H7 (cell line): ENCODE results near the gene SFT2D1. TPM values are rescaled to one million over a fixed set of nuclear protein-coding genes. Genes with fewer than 3 reads are reported as not detected.

ENCODE experiments used
- DNase-seq: peaks from one replicate; pipeline ENCODE4 v3.0.0; 2012
- H3K27me3 ChIP-seq: 2 replicates; pipeline ENCODE4 v1.6.0; 2011; ENCODE audit warnings: mild to moderate bottlenecking, low read length; ENCODE audit not compliant: control insufficient read depth, insufficient read depth
- H3K36me3 ChIP-seq: replicated peaks from 2 replicates; pipeline ENCODE4 v1.5.1; 2011; ENCODE audit warnings: low read length; ENCODE audit not compliant: control insufficient read depth, insufficient read depth
- H3K4me3 ChIP-seq: 2 replicates; pipeline ENCODE4 v1.5.1; 2011; ENCODE audit warnings: low read depth, mild to moderate bottlenecking, control low read depth, low read length, moderate library complexity; ENCODE audit not compliant: insufficient read depth
- total RNA-seq: library from RNA; depleted of rRNA; stranded (reverse); fragments of >200 nt; shearing (Covaris generic); gene quantifications from 2 replicates; pipeline ENCODE4 v1.2.3, GENCODE V29; 2014

SFT2D1 gene
- total RNA-seq, 1 experiment from 2014 or later = 58.0 TPM

DNA sequence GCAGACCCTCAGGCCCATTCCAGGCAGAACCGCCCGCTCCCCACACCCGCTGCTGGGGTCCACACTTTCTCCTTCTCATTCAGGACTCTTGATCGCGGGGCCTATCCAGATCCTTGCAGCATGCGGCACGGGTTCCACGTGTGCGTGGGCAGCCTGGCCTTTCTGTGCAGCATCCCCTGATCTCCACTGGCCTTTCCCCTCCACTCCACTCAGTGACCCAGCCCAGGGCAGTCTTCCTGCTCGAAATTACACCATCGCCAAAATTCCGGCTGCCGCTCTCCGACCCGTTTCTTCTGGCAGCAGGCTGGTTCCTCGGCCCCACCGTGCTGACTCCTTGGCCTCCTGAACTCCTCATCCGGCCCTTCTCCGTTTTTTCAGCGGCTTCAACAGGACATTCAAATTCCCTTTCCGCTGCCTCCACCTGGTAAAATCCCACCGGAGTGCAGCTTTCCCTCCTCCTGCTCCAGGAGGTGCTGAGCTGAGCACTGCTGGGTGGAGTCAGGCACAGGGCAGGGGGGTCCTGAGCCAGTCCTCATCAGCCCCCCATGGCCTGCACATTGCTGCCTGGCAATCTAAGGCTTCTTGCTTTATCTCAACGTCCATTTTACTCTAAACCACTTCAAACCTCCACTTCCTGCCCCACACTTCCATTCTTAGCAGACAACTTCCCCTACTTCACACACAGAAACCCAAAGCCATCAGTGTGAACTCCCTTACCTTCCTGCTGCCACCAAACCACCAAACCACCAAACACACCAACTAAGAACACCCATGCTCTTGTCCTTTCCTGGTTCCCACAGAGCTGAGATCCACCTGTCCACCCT is 9.0 kb downstream of the SFT2D1 start:
- Histone ChIP-seq H3K27me3 (no peaks in the 10 kb centered on the region), H3K4me3 (no peak overlapping the region), H3K36me3 (peaks cover 11% of the 10 kb centered on the region)
- DNase-seq = no peak

GRCh38 chr6:166331503-166332415 is 10.6 kb downstream of the SFT2D1 start:
- DNase-seq = no peak
- no peak overlapping the region for H3K4me3 ChIP-seq
- H3K27me3 ChIP-seq = no peaks in the 10 kb centered on the region
- H3K36me3 ChIP-seq = peaks cover 4% of the 10 kb centered on the region

DNA sequence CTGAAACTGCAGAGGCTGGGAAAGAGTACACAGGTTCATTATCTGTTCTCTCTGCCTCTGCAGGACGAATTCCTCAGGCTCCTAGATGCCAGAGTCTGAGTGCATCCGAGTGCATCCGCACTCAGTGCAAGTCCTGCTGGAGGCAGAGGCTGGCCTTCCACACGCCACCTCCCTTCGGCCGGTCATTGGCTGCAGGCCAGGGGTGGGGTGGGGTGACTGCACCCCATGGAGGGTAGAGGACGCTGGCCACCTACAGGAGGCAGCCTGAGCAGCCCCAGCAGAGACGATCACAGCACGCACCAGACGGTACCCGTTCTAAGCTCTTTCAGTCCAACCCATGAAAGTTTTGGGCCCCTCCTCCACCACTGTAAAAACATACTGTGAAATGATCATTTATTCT is 11.7 kb downstream of the SFT2D1 start:
- DNase-seq = peak; percentile 95
- no peaks in the 10 kb centered on the region for H3K27me3 ChIP-seq
- H3K36me3 ChIP-seq = peaks cover 8% of the 10 kb centered on the region
- no peak overlapping the region for H3K4me3 ChIP-seq

GRCh38 chr6:166325383-166326042 is 16.8 kb downstream of the SFT2D1 start:
- Histone ChIP-seq H3K27me3 (no peaks in the 10 kb centered on the region), H3K36me3 (peaks cover 25% of the 10 kb centered on the region), H3K4me3 (no peak overlapping the region)
- DNase-seq = no peak

- no peak overlapping the region for H3K4me3 ChIP-seq
- no peak for DNase-seq
- peaks cover 25% of the 10 kb centered on the region for H3K36me3 ChIP-seq
- no peaks in the 10 kb centered on the region for H3K27me3 ChIP-seq
These were observed 18.9 kb downstream of the SFT2D1 start for GRCh38 chr6:166323395-166323794.

- Histone ChIP-seq H3K36me3 (peaks cover 10% of the 10 kb centered on the region), H3K27me3 (no peaks in the 10 kb centered on the region), H3K4me3 (no peak overlapping the region)
- no peak for DNase-seq
These were observed 23.4 kb downstream of the SFT2D1 start for GRCh38 chr6:166318649-166319600.

DNA sequence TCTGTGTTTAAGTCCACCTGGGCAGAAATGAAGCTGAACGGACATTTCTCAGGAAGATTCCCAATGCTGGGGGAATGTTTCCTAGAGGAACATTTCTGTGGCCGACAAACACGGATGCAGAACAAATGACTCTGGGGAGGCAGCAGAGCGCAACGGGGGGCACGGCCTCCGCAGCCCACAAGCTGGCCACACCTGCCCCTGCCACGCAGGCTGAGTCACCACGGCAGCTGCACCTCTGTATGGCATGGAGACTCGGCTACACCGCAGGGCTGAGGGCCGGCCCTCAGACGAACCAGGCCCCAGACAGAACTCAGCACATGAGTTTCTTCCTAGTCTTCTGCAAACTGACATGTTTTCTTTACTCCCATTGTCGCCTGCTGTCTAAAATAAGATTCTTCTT is 24.1 kb downstream of the SFT2D1 start:
- Histone ChIP-seq H3K27me3 (no peaks in the 10 kb centered on the region), H3K36me3 (peaks cover 6% of the 10 kb centered on the region), H3K4me3 (no peak overlapping the region)
- no peak for DNase-seq

DNA sequence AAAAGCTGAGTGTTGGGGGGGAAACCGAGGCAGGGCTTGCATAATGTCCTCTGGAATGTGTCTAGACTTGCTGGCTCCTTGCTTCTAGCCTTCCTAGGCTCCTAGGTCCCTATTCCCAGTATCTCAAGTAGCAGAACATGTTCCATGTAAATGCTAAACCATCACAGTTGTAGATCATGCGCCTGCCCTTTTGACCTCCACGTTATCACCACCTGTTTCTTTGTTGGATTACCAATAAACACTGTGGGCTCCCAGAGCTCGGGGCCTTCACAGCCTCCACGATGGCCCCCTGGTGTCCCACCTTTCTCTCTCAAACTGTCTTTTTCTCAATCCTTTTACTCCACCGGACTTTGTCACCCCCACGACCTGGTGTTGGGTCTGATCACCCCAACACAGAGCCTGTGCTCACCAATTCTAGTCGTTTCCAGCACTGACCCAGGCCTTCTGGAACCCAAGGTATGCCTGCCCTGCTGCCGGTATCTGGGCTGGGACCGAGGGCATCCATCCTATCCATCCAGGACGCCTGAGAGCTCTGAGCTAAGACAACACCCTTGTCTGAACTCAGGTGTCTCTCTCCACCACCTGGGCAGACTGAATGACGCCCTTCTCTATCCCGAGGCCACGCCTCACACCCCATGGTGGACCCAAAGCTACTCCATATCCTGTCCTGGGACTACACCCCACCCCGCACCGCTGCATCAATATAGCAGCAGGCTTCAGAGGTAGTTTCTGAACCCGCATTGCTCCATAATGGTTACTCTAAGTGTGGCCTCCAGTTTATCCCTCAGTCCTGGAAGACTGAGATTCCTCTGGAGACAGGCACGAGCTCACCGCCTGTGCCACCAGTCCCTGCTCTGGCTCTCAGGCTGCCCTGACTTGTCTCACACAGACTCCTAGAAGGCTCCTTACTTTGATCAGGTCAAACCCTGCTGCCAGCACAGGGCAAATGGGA is 24.8 kb downstream of the SFT2D1 start:
- H3K36me3 ChIP-seq = peaks cover 4% of the 10 kb centered on the region
- no peaks in the 10 kb centered on the region for H3K27me3 ChIP-seq
- no peak overlapping the region for H3K4me3 ChIP-seq
- no peak for DNase-seq

GRCh38 chr6:166315436-166315835 is 26.9 kb downstream of the SFT2D1 start:
- no peak for DNase-seq
- Histone ChIP-seq H3K27me3 (no peaks in the 10 kb centered on the region), H3K4me3 (no peak overlapping the region), H3K36me3 (no peaks in the 10 kb centered on the region; the same call in 1 of the 2 replicates)

GRCh38 chr6:166314454-166314853 is 27.9 kb downstream of the SFT2D1 start:
- H3K36me3 ChIP-seq = no peaks in the 10 kb centered on the region
- DNase-seq = no peak
- H3K27me3 ChIP-seq = peaks cover 9% of the 10 kb centered on the region
- no peak overlapping the region for H3K4me3 ChIP-seq

GRCh38 chr6:166313255-166314070 is 28.9 kb downstream of the SFT2D1 start:
- H3K27me3 ChIP-seq = peaks cover 19% of the 10 kb centered on the region
- no peaks in the 10 kb centered on the region for H3K36me3 ChIP-seq
- DNase-seq = peak; percentile 85
- no peak overlapping the region for H3K4me3 ChIP-seq

DNA sequence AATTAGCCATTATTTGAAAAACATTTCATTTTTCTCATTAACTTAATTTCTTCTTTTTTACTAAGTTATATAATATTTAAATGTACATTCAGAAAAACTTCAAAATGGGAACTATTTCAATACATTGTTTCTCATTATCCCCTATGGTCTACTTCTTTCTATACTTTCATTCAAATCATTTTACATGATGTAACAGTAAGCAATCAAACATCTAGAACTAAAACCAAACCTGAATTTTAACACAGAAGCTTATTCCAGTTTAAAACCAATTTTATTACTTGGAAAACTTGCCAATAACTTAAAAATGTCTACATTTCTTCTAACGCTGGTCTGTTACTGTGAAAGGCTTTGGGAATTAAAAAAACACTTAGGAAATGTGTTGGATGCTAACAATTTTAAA is 29.5 kb downstream of the SFT2D1 start:
- Histone ChIP-seq H3K4me3 (no peak overlapping the region), H3K36me3 (no peaks in the 10 kb centered on the region), H3K27me3 (peaks cover 25% of the 10 kb centered on the region)
- no peak for DNase-seq
